ENCODE results near the gene ICE2. TPM values are rescaled to one million over a fixed set of nuclear protein-coding genes. Genes with fewer than 3 reads are reported as not detected.

Gene ICE2
- total RNA-seq, 1 donor from 2014 or later, result 85.1 TPM

DNA sequence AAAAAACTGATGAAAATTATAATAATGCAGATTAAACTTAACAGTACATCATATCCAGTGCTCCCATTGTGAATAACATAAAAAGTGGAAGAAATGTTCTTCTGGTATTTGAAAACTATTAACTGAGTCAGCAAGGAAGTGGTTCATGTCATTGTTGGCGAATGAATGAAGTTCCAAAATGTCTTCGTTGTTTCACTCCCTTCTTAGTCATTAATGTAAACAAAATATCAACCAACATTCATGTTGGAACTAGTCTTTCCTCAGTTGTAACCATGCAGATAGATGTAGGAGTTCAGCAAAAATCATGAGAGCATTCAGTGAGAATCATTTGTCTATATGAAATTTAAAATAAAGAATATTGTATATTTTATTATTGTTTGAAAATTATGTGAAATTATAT lies 44.1 kb upstream of the ICE2 start:
- H3K27me3 Mint-ChIP-seq, result no peaks in the 10 kb centered on the region
- H3K4me3 Mint-ChIP-seq (ENCODE audit: low read depth), result no peak overlapping the region
- H3K9me3 Mint-ChIP-seq (ENCODE audit: low read depth), result no peaks in the 10 kb centered on the region
- no peak overlapping the region for H3K27ac Mint-ChIP-seq
- DNase-seq (ENCODE audit: low spot score, unreplicated experiment), result no peak
- TF ChIP-seq, protein P1, sequence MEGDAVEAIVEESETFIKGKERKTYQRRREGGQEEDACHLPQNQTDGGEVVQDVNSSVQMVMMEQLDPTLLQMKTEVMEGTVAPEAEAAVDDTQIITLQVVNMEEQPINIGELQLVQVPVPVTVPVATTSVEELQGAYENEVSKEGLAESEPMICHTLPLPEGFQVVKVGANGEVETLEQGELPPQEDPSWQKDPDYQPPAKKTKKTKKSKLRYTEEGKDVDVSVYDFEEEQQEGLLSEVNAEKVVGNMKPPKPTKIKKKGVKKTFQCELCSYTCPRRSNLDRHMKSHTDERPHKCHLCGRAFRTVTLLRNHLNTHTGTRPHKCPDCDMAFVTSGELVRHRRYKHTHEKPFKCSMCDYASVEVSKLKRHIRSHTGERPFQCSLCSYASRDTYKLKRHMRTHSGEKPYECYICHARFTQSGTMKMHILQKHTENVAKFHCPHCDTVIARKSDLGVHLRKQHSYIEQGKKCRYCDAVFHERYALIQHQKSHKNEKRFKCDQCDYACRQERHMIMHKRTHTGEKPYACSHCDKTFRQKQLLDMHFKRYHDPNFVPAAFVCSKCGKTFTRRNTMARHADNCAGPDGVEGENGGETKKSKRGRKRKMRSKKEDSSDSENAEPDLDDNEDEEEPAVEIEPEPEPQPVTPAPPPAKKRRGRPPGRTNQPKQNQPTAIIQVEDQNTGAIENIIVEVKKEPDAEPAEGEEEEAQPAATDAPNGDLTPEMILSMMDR (IDR thresholded peaks at IDR 0.05; ENCODE audit: unreplicated experiment), result no peak
- H3K4me1 Mint-ChIP-seq (ENCODE audit: low read depth), result peaks cover 7% of the 10 kb centered on the region
- H3K36me3 Mint-ChIP-seq (ENCODE audit: insufficient read depth), result peaks cover 2% of the 10 kb centered on the region

DNA sequence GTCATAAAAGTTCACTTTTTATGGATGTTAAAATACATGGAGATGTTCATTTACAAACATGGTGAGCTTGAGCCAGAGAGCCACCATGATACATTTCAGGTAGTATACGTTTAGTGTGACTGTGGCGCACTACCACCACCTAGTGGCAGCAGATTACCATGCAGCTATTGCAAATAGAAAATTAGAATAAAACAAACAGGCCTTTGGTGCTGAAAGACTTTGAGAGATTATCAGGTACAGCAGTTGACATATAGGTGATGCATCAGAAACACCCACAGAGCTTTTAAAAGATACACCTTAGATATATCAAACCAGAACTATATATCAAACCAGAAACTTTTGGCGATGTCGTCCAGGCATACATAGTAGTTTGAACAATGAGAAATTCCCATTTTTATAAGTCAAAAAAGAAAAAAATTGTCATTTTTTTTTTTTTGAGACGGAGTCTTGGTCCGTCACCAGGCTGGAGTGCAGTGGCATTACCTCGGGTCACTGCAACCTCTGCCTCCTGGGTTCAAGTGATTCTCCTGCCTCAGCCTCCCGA lies 42.0 kb upstream of the ICE2 start:
- TF ChIP-seq, protein P1 (IDR thresholded peaks at IDR 0.05; ENCODE audit: unreplicated experiment), result peak; percentile 90
- no peaks in the 10 kb centered on the region for H3K9me3 Mint-ChIP-seq (ENCODE audit: low read depth)
- H3K4me3 Mint-ChIP-seq (ENCODE audit: low read depth), result no peak overlapping the region
- peaks cover 7% of the 10 kb centered on the region for H3K4me1 Mint-ChIP-seq (ENCODE audit: low read depth)
- H3K27ac Mint-ChIP-seq, result peak overlapping the region; percentile 39
- no peaks in the 10 kb centered on the region for H3K27me3 Mint-ChIP-seq
- peaks cover 2% of the 10 kb centered on the region for H3K36me3 Mint-ChIP-seq (ENCODE audit: insufficient read depth)
- DNase-seq (ENCODE audit: low spot score, unreplicated experiment), result peak; percentile 58

DNA sequence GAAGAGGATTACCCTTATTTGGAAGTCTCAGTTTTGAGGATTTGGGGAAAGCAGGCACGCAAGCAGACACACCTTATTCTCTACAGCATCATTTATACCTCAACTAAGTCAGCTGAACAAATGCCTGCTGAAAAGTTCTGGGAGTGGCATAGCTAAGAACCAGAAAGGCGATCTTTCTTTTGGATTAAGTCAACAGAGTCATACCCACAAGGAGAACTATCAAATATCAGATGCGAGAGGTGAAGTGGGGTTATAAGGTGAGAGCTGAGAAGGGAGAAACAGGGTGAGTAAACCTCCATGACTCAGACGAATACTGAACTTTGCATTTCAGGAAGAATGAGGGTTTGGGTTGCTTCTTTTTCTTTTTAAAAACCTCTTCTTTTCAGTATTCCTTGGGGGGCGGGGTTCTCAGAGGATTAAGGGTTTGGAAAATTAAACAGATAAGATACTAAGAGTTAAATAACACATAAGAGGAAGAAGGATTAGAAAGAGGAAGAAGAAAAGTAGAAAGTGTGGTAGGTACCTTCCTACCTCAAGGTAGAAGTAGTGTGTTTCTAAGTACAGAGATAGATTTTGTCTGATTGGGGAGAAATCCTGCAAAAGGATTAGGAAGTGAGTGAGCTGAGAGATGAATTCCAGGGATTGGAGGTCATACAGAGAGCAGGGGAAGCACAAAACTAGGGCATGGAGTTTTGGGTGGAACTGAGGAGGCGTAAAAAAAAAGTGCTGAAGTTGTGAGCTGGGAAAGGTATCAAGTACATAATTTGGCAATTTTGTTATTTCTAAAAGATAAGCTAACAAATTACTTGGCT lies 41.3 kb upstream of the ICE2 start:
- Mint-ChIP-seq H3K4me1 (ENCODE audit: low read depth) (peaks cover 7% of the 10 kb centered on the region), H3K36me3 (ENCODE audit: insufficient read depth) (peaks cover 2% of the 10 kb centered on the region)
- no peak for DNase-seq (ENCODE audit: low spot score, unreplicated experiment)

DNA sequence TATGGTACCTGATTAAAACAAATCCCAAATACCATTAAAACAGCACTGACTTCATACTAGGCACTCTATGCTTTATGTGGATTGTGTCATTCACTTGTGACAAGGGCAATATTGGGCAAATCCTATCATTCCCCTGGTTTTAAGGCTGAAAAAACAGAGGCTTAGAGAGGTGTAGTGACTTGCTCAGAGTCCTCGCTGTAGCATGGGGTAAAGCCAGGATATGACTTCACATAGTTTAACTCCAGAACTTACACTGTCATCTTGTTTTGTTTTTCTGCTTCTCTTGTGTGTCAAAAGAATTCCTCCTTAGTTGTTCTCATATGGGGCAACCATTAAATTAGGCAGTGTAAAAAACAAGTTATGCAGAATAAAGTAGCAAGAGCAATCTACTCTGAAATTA lies 40.3 kb upstream of the ICE2 start:
- peaks cover 2% of the 10 kb centered on the region for H3K36me3 Mint-ChIP-seq (ENCODE audit: insufficient read depth)
- no peak overlapping the region for H3K27ac Mint-ChIP-seq
- DNase-seq (ENCODE audit: low spot score, unreplicated experiment), result no peak
- H3K27me3 Mint-ChIP-seq, result no peaks in the 10 kb centered on the region
- TF ChIP-seq, protein P1 (IDR thresholded peaks at IDR 0.05; ENCODE audit: unreplicated experiment), result no peak
- peaks cover 7% of the 10 kb centered on the region for H3K4me1 Mint-ChIP-seq (ENCODE audit: low read depth)
- no peaks in the 10 kb centered on the region for H3K9me3 Mint-ChIP-seq (ENCODE audit: low read depth)
- H3K4me3 Mint-ChIP-seq (ENCODE audit: low read depth), result no peak overlapping the region

More for the DNA sequence above, 41.3 kb upstream of the ICE2 start:
- TF ChIP-seq, protein P1 (IDR thresholded peaks at IDR 0.05; ENCODE audit: unreplicated experiment), result no peak
- Mint-ChIP-seq H3K4me3 (ENCODE audit: low read depth) (no peak overlapping the region), H3K9me3 (ENCODE audit: low read depth) (no peaks in the 10 kb centered on the region), H3K27me3 (no peaks in the 10 kb centered on the region), H3K27ac (peak overlapping the region; percentile 39)

DNA sequence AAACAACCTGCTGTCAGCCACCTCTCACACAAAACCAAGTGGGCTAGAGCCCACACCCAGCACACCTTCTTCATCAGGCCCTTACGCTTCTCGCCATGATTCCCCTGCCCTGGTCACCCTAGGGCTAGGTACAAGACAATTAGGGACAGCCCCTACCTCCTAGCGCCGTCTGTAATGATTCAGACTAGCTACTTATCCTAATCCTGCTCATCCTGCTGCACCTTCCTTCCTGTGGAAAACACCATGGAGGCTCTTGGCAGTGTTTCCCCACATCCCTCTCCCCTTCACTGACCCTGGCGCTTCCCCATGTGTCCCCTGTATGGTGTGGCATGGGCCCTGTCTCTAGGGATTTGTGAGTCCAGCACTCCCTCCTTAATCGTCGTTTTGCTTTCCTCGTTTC lies 39.6 kb upstream of the ICE2 start:
- no peaks in the 10 kb centered on the region for H3K27me3 Mint-ChIP-seq
- H3K9me3 Mint-ChIP-seq (ENCODE audit: low read depth), result no peaks in the 10 kb centered on the region
- H3K4me1 Mint-ChIP-seq (ENCODE audit: low read depth), result peaks cover 7% of the 10 kb centered on the region
- H3K4me3 Mint-ChIP-seq (ENCODE audit: low read depth), result no peak overlapping the region
- H3K36me3 Mint-ChIP-seq (ENCODE audit: insufficient read depth), result peaks cover 2% of the 10 kb centered on the region
- no peak for DNase-seq (ENCODE audit: low spot score, unreplicated experiment)
- TF ChIP-seq, protein P1 (IDR thresholded peaks at IDR 0.05; ENCODE audit: unreplicated experiment), result no peak
- H3K27ac Mint-ChIP-seq, result no peak overlapping the region

Data from progenitor cell of endocrine pancreas (in vitro differentiated cells).